GM12878 (cell line): ENCODE measurements around the gene IMMT. TPM values are rescaled to one million over a fixed set of nuclear protein-coding genes. Genes with fewer than 3 reads are reported as not detected.

Experiments used
- ATAC-seq: fragments of 200-7000 bp; cut with Tn5 transposase; 3 replicates; pipeline ENCODE4 v1.9.1; 2020; ENCODE audit warnings: mild to moderate bottlenecking, moderate library complexity
- BruUV-seq: library from RNA; stranded (reverse); fragments of 400-500 nt; replicated peaks from 2 replicates; lab custom pipeline; 2021; lab: Mats Ljungman, UMichigan
- CTCF ChIA-PET: fragments of 300-600 bp; sonication (Branson Sonifier 250); formaldehyde crosslinking; extraction: SDS; loops from one replicate; lab custom pipeline; 2021; ENCODE audit warnings: inconsistent platforms; lab: Yijun Ruan, JAX
- POLR2A ChIA-PET: fragments of 350-600 bp; formaldehyde crosslinking; extraction: SDS; loops from one replicate; lab custom pipeline; 2021; ENCODE audit warnings: inconsistent platforms; lab: Charles Lee
- RAD21 ChIA-PET: fragments of 300-600 bp; sonication (Branson Sonifier 250); formaldehyde crosslinking; loops from one replicate; lab custom pipeline; 2023; ENCODE audit warnings: antibody characterized with exemption; ENCODE audit not compliant: unreplicated experiment; lab: Charles Lee
- SMC1A ChIA-PET: fragments of 300-600 bp; sonication (Branson Sonifier 250); formaldehyde crosslinking; loops from one replicate; lab custom pipeline; 2023; ENCODE audit not compliant: unreplicated experiment, uncharacterized antibody; lab: Charles Lee
- DNase-seq: peaks from one replicate; pipeline ENCODE4 v3.0.0-alpha.2; 2011; ENCODE audit warnings: low read depth, low spot score
- FAIRE-seq: peaks from 3 replicates; lab custom pipeline; 2011; peaks lifted over from hg19 to GRCh38; lab: Jason Lieb, UNC
- H2AFZ ChIP-seq: 2 replicates; pipeline ENCODE4 v1.6.0; 2011; ENCODE audit warnings: low read depth, low read length, control low read depth; ENCODE audit not compliant: control insufficient read depth
- H3K27ac ChIP-seq: 2 replicates; pipeline ENCODE4 v1.5.1; 2011; ENCODE audit warnings: control low read depth; ENCODE audit not compliant: control insufficient read depth, insufficient read depth
- H3K27me3 ChIP-seq, 2 experiments: replicated peaks in 1 of 2; 2 replicates each; pipeline versions ENCODE4 v1.6.0 to v1.6.1; 2011; ENCODE audit warnings: low read length in 1 of 2; ENCODE audit not compliant: control insufficient read depth in 2 of 2, insufficient read depth in 2 of 2
- H3K36me3 ChIP-seq, 2 experiments: 2 replicates each; pipeline ENCODE4 v1.5.1; 2011; ENCODE audit warnings: low read length in 1 of 2; ENCODE audit not compliant: control insufficient read depth in 2 of 2, insufficient read depth in 2 of 2
- H3K4me1 ChIP-seq: 2 replicates; pipeline ENCODE4 v1.6.1; 2011; ENCODE audit warnings: mild to moderate bottlenecking, low read length, moderate library complexity, mixed read lengths; ENCODE audit not compliant: control insufficient read depth, insufficient read depth
- H3K4me2 ChIP-seq: 2 replicates; pipeline ENCODE4 v1.6.0; 2011; ENCODE audit warnings: control low read depth; ENCODE audit not compliant: control insufficient read depth, insufficient read depth
- H3K4me3 ChIP-seq: fragments of 200-600 bp; sonication (generic); 2 replicates; pipeline ENCODE4 v1.5.1; 2016
- H3K79me2 ChIP-seq: 2 replicates; pipeline ENCODE4 v1.6.0; 2011; ENCODE audit warnings: low read length; ENCODE audit not compliant: control insufficient read depth, insufficient read depth
- H3K9ac ChIP-seq: 2 replicates; pipeline ENCODE4 v1.8.0; 2011; ENCODE audit warnings: low read length, control low read depth, mixed read lengths; ENCODE audit not compliant: control insufficient read depth, insufficient read depth
- H3K9me3 ChIP-seq: replicated peaks from 3 replicates; pipeline ENCODE4 v1.5.1; 2011; ENCODE audit warnings: mild to moderate bottlenecking, low read length; ENCODE audit not compliant: control insufficient read depth, insufficient read depth
- H4K20me1 ChIP-seq: 2 replicates; pipeline ENCODE4 v1.6.0; 2011; ENCODE audit not compliant: control insufficient read depth, insufficient read depth
- BRCA1 ChIP-seq: IDR thresholded peaks from 2 replicates; pipeline ENCODE4 v1.6.1; 2011; ENCODE audit warnings: low read depth, low read length, improper control_type of control experiment
- EZH2 ChIP-seq: IDR thresholded peaks from 2 replicates; pipeline ENCODE4 v1.6.1; 2012; ENCODE audit warnings: low read depth, mild to moderate bottlenecking, control low read depth, inconsistent platforms, low read length, borderline replicate concordance; ENCODE audit not compliant: control insufficient read depth
- GATAD2B ChIP-seq: fragments of 450-650 bp; conservative IDR thresholded peaks from 2 replicates; pipeline ENCODE4 v1.6.1; 2017; ENCODE audit warnings: low read depth, mild to moderate bottlenecking, moderate library complexity
- IKZF2 ChIP-seq, 2 experiments: fragments of 450-650 bp; IDR thresholded peaks; 2 replicates each; pipeline ENCODE4 v1.6.1; 2017; ENCODE audit warnings: mild to moderate bottlenecking in 2 of 2, moderate library complexity in 2 of 2
- KDM1A ChIP-seq: fragments of 200-600 bp; sonication (generic); IDR thresholded peaks from 2 replicates; pipeline ENCODE4 v1.6.1; 2016; ENCODE audit warnings: borderline replicate concordance
- NFXL1 ChIP-seq: fragments of 450-650 bp; IDR thresholded peaks from 2 replicates; pipeline ENCODE4 v1.6.1; 2017; ENCODE audit warnings: antibody characterized with exemption, mild to moderate bottlenecking, borderline replicate concordance
- PAX8 ChIP-seq: fragments of 450-650 bp; IDR thresholded peaks from 2 replicates; pipeline ENCODE4 v1.6.1; 2017; ENCODE audit warnings: mild to moderate bottlenecking, moderate library complexity
- POLR2A ChIP-seq: IDR thresholded peaks from 2 replicates; pipeline ENCODE4 v1.6.1; 2011; ENCODE audit warnings: low read depth, mild to moderate bottlenecking, low read length
- RAD21 ChIP-seq: IDR thresholded peaks from 2 replicates; pipeline ENCODE4 v1.6.1; 2011; ENCODE audit warnings: mild to moderate bottlenecking, low read depth, low read length, moderate library complexity; ENCODE audit not compliant: insufficient read depth
- RUNX3 ChIP-seq: IDR thresholded peaks from 2 replicates; pipeline ENCODE4 v1.6.1; 2012; ENCODE audit warnings: low read length, inconsistent platforms
- SIN3A ChIP-seq: IDR thresholded peaks from 2 replicates; pipeline ENCODE4 v1.6.1; 2012; ENCODE audit warnings: low read depth, low read length, improper control_type of control experiment
- SP1 ChIP-seq: IDR thresholded peaks from one replicate; pipeline ENCODE4 v1.6.1; 2011; ENCODE audit warnings: low read depth, low read length
- WGBS: methylation state at CpG from one replicate; pipeline ENCODE4 v1.1.6; 2016; ENCODE audit warnings: low lambda C conversion rate; ENCODE audit not compliant: insufficient replicate concordance, insufficient coverage; ENCODE audit errors: missing lambda C conversion rate; 5-methylcytosine and 5-hydroxymethylcytosine counted together
- in situ Hi-C: fragments of 300-500 bp; cut with MboI; formaldehyde crosslinking; loops from 9 replicates; pipeline ENCODE4 v1.14.3; 2018; ENCODE audit warnings: mixed read lengths
- intact Hi-C: fragments of 100-400 bp; cut with micrococcal nuclease; formaldehyde crosslinking; loops from one replicate; pipeline ENCODE4 v1.14.2; 2022; ENCODE audit not compliant: unreplicated experiment
- polyA plus RNA-seq, 11 experiments: library from polyadenylated mRNA; depleted of rRNA in 4 of 11; unstranded in 6 of 11; stranded (reverse) in 5 of 11; fragments of >200 nt; fragmentation: Nextera tagmentation in 4 of 11; fragmentation: Illumina TruSeq in 1 of 11; extraction: Ambion mirVana in 4 of 11; extraction: Trizol in 1 of 11; gene quantifications; 1 replicate in 1 of 11; 2 replicates in 10 of 11; pipeline versions ENCODE4 v1.2.1 to v1.2.3, GENCODE V29; 2011 to 2016; ENCODE audit warnings: inconsistent platforms in 2 of 11, missing spikeins in 2 of 11, low read depth in 1 of 11
- total RNA-seq, 4 experiments: library from RNA; depleted of rRNA in 3 of 4; stranded (reverse); fragments of >200 nt in 3 of 4; fragmentation: Illumina TruSeq in 1 of 4; extraction: Trizol in 1 of 4; gene quantifications; 2 replicates each; pipeline versions ENCODE4 v1.2.1 to v1.2.3, GENCODE V29; 2013 to 2021
- TF ChIP-seq, protein P1 (sequence below): IDR thresholded peaks from 2 replicates; pipeline ENCODE4 v1.6.1; 2012; ENCODE audit warnings: low read depth, low read length, improper control_type of control experiment
- TF ChIP-seq, protein P2 (sequence below), 3 experiments: IDR thresholded peaks in 2 of 3; conservative IDR thresholded peaks in 1 of 3; 2 replicates each; pipeline ENCODE4 v1.5.1; 2011; ENCODE audit warnings: low read depth in 3 of 3, low read length in 3 of 3, mild to moderate bottlenecking in 3 of 3, control low read depth in 2 of 3, moderate library complexity in 2 of 3, inconsistent platforms in 1 of 3, mixed read lengths in 1 of 3; ENCODE audit not compliant: control insufficient read depth in 2 of 3, insufficient read depth in 1 of 3; ENCODE audit errors: extremely low read depth in 1 of 3

The IMMT gene
- total and polyA plus RNA-seq, 10 of the 15 experiments (the other 5 are each of a cell fraction or from before 2014, with no cell fraction given): 78.4 to 149 (median 98.7) TPM

DNA sequence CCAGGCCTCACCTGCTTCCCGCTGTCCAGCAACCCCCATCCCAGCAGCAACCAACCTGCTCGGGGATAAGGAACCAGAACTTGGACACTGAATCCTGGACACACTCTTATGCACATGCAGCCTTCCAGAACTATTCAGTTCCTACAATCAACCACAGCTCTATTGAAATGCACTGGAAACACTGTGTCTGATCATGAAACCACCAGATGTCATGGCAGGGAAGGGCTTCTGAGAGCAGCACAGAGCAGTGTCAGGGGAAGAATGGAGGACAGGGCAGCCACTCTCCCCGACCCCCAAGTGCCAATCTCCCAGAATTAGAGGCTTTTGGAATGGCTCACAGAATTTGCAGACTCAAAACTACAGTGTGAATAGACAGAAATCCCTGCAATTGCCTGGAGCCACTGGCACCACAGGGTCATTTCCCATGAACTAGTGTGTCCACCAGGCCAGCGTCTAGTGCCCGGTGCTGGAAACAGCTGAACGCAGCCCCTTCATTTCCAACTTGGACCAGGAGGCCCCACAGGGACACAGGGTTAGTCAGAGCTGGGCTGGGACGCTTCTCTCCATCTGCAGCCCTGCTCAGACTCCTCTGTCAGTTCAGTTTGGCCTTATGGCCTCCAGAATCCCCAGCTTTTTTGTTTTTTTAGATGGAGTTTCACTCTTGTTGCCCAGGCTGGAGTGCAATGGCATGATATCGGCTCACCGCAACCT is 29.5 kb upstream of the IMMT start (continued):
- TF ChIP-seq RUNX3 (no peak; the same call in 1 of the 2 replicates), IKZF2 (IDR thresholded peaks at IDR 0.05) (no peak), EZH2 (no peak), SIN3A (no peak), BRCA1 (no peak), PAX8 (no peak), SP1 (no peak), NFXL1 (no peak)
- TF ChIP-seq, protein P1, sequence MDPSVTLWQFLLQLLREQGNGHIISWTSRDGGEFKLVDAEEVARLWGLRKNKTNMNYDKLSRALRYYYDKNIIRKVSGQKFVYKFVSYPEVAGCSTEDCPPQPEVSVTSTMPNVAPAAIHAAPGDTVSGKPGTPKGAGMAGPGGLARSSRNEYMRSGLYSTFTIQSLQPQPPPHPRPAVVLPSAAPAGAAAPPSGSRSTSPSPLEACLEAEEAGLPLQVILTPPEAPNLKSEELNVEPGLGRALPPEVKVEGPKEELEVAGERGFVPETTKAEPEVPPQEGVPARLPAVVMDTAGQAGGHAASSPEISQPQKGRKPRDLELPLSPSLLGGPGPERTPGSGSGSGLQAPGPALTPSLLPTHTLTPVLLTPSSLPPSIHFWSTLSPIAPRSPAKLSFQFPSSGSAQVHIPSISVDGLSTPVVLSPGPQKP: no peak

- no peak overlapping the region for H2AFZ ChIP-seq
- intact Hi-C loops: loop anchor here (10.0 kb wide), 1 partner anchor 221 kb away; the partner anchor contains the start of gene KDM3A
- WGBS: 96% methylated on average over 2 of the region's 2 CpGs
- TF ChIP-seq PAX8 (no peak), RAD21 (no peak), POLR2A (no peak), GATAD2B (no peak), KDM1A (no peak)
- TF ChIP-seq, protein P2, sequence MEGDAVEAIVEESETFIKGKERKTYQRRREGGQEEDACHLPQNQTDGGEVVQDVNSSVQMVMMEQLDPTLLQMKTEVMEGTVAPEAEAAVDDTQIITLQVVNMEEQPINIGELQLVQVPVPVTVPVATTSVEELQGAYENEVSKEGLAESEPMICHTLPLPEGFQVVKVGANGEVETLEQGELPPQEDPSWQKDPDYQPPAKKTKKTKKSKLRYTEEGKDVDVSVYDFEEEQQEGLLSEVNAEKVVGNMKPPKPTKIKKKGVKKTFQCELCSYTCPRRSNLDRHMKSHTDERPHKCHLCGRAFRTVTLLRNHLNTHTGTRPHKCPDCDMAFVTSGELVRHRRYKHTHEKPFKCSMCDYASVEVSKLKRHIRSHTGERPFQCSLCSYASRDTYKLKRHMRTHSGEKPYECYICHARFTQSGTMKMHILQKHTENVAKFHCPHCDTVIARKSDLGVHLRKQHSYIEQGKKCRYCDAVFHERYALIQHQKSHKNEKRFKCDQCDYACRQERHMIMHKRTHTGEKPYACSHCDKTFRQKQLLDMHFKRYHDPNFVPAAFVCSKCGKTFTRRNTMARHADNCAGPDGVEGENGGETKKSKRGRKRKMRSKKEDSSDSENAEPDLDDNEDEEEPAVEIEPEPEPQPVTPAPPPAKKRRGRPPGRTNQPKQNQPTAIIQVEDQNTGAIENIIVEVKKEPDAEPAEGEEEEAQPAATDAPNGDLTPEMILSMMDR (IDR thresholded peaks at IDR 0.05 in 2 of 3, conservative IDR thresholded peaks at IDR 0.05 in 1 of 3; ENCODE audit: control insufficient read depth in 2 of 3, extremely low read depth in 1 of 3, insufficient read depth in 1 of 3, low read depth in 3 of 3, low read length in 3 of 3): no peak
- TF ChIP-seq, protein P1: no peak
Measured at GRCh38 chr2:86223927-86224560, 28.8 kb upstream of the IMMT start.

More at GRCh38 chr2:86223927-86224560, 28.8 kb upstream of the IMMT start:
- ATAC-seq: no peak
- no peak for DNase-seq
- Histone ChIP-seq H3K27me3 (no peaks in the 10 kb centered on the region), H3K9me3 (no peaks in the 10 kb centered on the region), H3K79me2 (no peaks in the 10 kb centered on the region), H3K27ac (no peak overlapping the region), H3K4me2 (no peak overlapping the region), H3K4me3 (no peak overlapping the region), H3K9ac (no peak overlapping the region), H3K4me1 (peaks cover 28% of the 10 kb centered on the region), H4K20me1 (no peaks in the 10 kb centered on the region), H3K36me3 (no peaks in the 10 kb centered on the region)
- ChIA-PET CTCF (interaction anchor here (0.8 to 9.0 kb wide), 7 partner anchors 10 to 145 kb away, joined by 3 to 278 read pairs (median 4); no protein-coding TSS in a partner anchor), POLR2A (interaction anchor here (0.7 to 2.3 kb wide), 4 partner anchors 17 to 142 kb away, joined by 3 to 21 read pairs (median 3); no protein-coding TSS in a partner anchor), RAD21 (interaction anchor here (0.6 to 10.1 kb wide), 7 partner anchors 14 to 149 kb away, joined by 3 to 181 read pairs (median 6); no protein-coding TSS in a partner anchor), SMC1A (interaction anchor here (1.0 to 7.1 kb wide), 10 partner anchors 13 to 145 kb away, joined by 3 to 178 read pairs (median 11); no protein-coding TSS in a partner anchor)
- in situ Hi-C loops: loop anchor here (5.0 kb wide), 2 partner anchors 73 to 138 kb away; no protein-coding TSS in a partner anchor
- BruUV-seq: no TSS peak
- no peak for FAIRE-seq
